SK-N-SH (cell line): Measurements from ENCODE around the gene CDH4.

Experiments used
- CTCF ChIP-seq: fragments of 200-600 bp; sonication (generic); IDR thresholded peaks from 2 replicates; pipeline ENCODE4 v1.6.1; 2017; ENCODE audit warnings: antibody characterized with exemption, mild to moderate bottlenecking, moderate library complexity
- EZH2phosphoT487 ChIP-seq: fragments of 200-600 bp; sonication (generic); IDR thresholded peaks from 2 replicates; pipeline ENCODE4 v1.6.1; 2017; ENCODE audit warnings: low read depth, mixed run types, mild to moderate bottlenecking, antibody characterized with exemption, moderate library complexity, borderline replicate concordance
- FOSL2 ChIP-seq: IDR thresholded peaks from 2 replicates; pipeline ENCODE4 v1.4.0; 2012; ENCODE audit warnings: low read depth, mild to moderate bottlenecking, moderate library complexity, borderline replicate concordance
- FOXM1 ChIP-seq: IDR thresholded peaks from 2 replicates; pipeline ENCODE4 v1.4.0; 2012; ENCODE audit warnings: low read depth, mild to moderate bottlenecking
- JUND ChIP-seq: IDR thresholded peaks from 2 replicates; pipeline ENCODE4 v1.4.0; 2012
- NFIC ChIP-seq: IDR thresholded peaks from 2 replicates; pipeline ENCODE4 v1.4.0; 2012; ENCODE audit warnings: borderline replicate concordance
- POLR2AphosphoS5 ChIP-seq: IDR thresholded peaks from 2 replicates; pipeline ENCODE4 v1.6.1; 2012; ENCODE audit warnings: low read depth, low read length
- RAD21 ChIP-seq: IDR thresholded peaks from 2 replicates; pipeline ENCODE4 v1.6.1; 2012; ENCODE audit warnings: mild to moderate bottlenecking, low read length
- REST ChIP-seq: IDR thresholded peaks from 2 replicates; pipeline ENCODE4 v1.6.1; 2012; ENCODE audit warnings: mild to moderate bottlenecking, low read depth, low read length, moderate library complexity
- RFX5 ChIP-seq: IDR thresholded peaks from 2 replicates; pipeline ENCODE4 v1.6.1; 2012; ENCODE audit warnings: mild to moderate bottlenecking, improper control_type of control experiment, low read length
- SMC3 ChIP-seq: IDR thresholded peaks from 2 replicates; pipeline ENCODE4 v1.6.1; 2012; ENCODE audit warnings: low read depth, low read length, improper control_type of control experiment
- USF1 ChIP-seq: IDR thresholded peaks from 2 replicates; pipeline ENCODE4 v1.4.0; 2012; ENCODE audit warnings: low read depth, borderline replicate concordance

- TF ChIP-seq CTCF (no peak), NFIC (no peak), REST (no peak), POLR2AphosphoS5 (no peak), SMC3 (no peak), RAD21 (no peak), EZH2phosphoT487 (no peak), JUND (no peak), RFX5 (no peak), FOSL2 (no peak), USF1 (no peak), FOXM1 (no peak)
Observed at GRCh38 chr20:61307686-61308476, 55.8 kb downstream of the CDH4 start.
